ENCODE measurements around the gene SRD5A1.

The SRD5A1 gene

GRCh38 chr5:6616632-6617031, 16.6 kb upstream of the SRD5A1 start (continued):
- no peak for TF ChIP-seq TSHZ2 (CRISPR knock-in tag; IDR thresholded peaks at IDR 0.05)

- no peak for TF ChIP-seq ZNF565 (CRISPR knock-in tag; conservative IDR thresholded peaks at IDR 0.05; ENCODE audit: low read depth)
- TF ChIP-seq TCF4 (CRISPR knock-in tag; IDR thresholded peaks at IDR 0.05; ENCODE audit: borderline replicate concordance), result no peak
- TF ChIP-seq CSDC2 (CRISPR knock-in tag; IDR thresholded peaks at IDR 0.05), result no peak
- TF ChIP-seq PATZ1 (CRISPR knock-in tag; IDR thresholded peaks at IDR 0.05; ENCODE audit: borderline replicate concordance), result no peak
- no peak for TF ChIP-seq SNAI2 (CRISPR knock-in tag; IDR thresholded peaks at IDR 0.05)
- TF ChIP-seq RARB (CRISPR knock-in tag; IDR thresholded peaks at IDR 0.05), result no peak
- no peak for TF ChIP-seq ZFP30 (CRISPR knock-in tag; IDR thresholded peaks at IDR 0.05)
- TF ChIP-seq ZC3H10 (CRISPR knock-in tag; IDR thresholded peaks at IDR 0.05), result no peak
- TF ChIP-seq ZNF8 (CRISPR knock-in tag; IDR thresholded peaks at IDR 0.05), result no peak
- no peak for TF ChIP-seq PPARA (CRISPR knock-in tag; IDR thresholded peaks at IDR 0.05; ENCODE audit: borderline replicate concordance)
- no peak for TF ChIP-seq BACH2 (CRISPR knock-in tag; IDR thresholded peaks at IDR 0.05; ENCODE audit: borderline replicate concordance)
- no peak for TF ChIP-seq TOX (CRISPR knock-in tag; IDR thresholded peaks at IDR 0.05; ENCODE audit: borderline replicate concordance)
- TF ChIP-seq ZNF70 (CRISPR knock-in tag; IDR thresholded peaks at IDR 0.05), result no peak
- TF ChIP-seq ISL1 (CRISPR knock-in tag; IDR thresholded peaks at IDR 0.05), result no peak
- TF ChIP-seq TSHZ2 (CRISPR knock-in tag; IDR thresholded peaks at IDR 0.05), result no peak
- no peak for TF ChIP-seq OSR1 (CRISPR knock-in tag; IDR thresholded peaks at IDR 0.05)
- no peak for TF ChIP-seq ARNTL (CRISPR knock-in tag; IDR thresholded peaks at IDR 0.05; ENCODE audit: borderline replicate concordance, low read depth)
- no peak for ATAC-seq
Observed at GRCh38 chr5:6623228-6623627, 10.0 kb upstream of the SRD5A1 start.

GRCh38 chr5:6623941-6624340, 9.3 kb upstream of the SRD5A1 start:
- TF ChIP-seq ARNTL (CRISPR knock-in tag; IDR thresholded peaks at IDR 0.05; ENCODE audit: borderline replicate concordance, low read depth) (no peak), OSR1 (CRISPR knock-in tag; IDR thresholded peaks at IDR 0.05) (no peak)
- ATAC-seq, result no peak

GRCh38 chr5:6626508-6626907, 6.7 kb upstream of the SRD5A1 start:
- no peak for ATAC-seq
- TF ChIP-seq TSHZ2 (CRISPR knock-in tag; IDR thresholded peaks at IDR 0.05) (no peak), CREB5 (CRISPR knock-in tag; IDR thresholded peaks at IDR 0.05; ENCODE audit: low read depth) (no peak), RARB (CRISPR knock-in tag; IDR thresholded peaks at IDR 0.05) (no peak), TCF4 (CRISPR knock-in tag; IDR thresholded peaks at IDR 0.05; ENCODE audit: borderline replicate concordance) (no peak), ZNF565 (CRISPR knock-in tag; conservative IDR thresholded peaks at IDR 0.05; ENCODE audit: low read depth) (no peak), ISL1 (CRISPR knock-in tag; IDR thresholded peaks at IDR 0.05) (no peak), GLIS3 (CRISPR knock-in tag; IDR thresholded peaks at IDR 0.05) (no peak), ESRRG (CRISPR knock-in tag; IDR thresholded peaks at IDR 0.05) (no peak)

All from SK-N-SH treated with all-trans-retinoic acid at 6 μM for 48 hours (cell line).